Epithelial cell of esophagus (primary cell): ENCODE data around the gene SLC4A5.

ENCODE experiments used
- DNase-seq: peaks from one replicate; pipeline ENCODE4 v3.0.0; 2010; ENCODE audit warnings: low read depth
- H3K4me3 ChIP-seq: 2 replicates; pipeline ENCODE4 v1.5.1; 2011; ENCODE audit warnings: mild to moderate bottlenecking, low read length, control low read depth
- CTCF ChIP-seq: IDR thresholded peaks from 2 replicates; pipeline ENCODE4 v1.5.1; 2011; ENCODE audit warnings: low read depth, mild to moderate bottlenecking, low read length, control low read depth, inconsistent platforms; ENCODE audit not compliant: insufficient read depth; ENCODE audit errors: missing control alignments

Gene SLC4A5

GRCh38 chr2:74368499-74368898, 25.3 kb upstream of the SLC4A5 start:
- no peak overlapping the region for H3K4me3 ChIP-seq
- no peak for DNase-seq
- no peak for TF ChIP-seq CTCF

GRCh38 chr2:74367789-74368188, 24.6 kb upstream of the SLC4A5 start:
- no peak overlapping the region for H3K4me3 ChIP-seq
- no peak for DNase-seq
- TF ChIP-seq CTCF: no peak

- TF ChIP-seq CTCF: no peak
- no peak overlapping the region for H3K4me3 ChIP-seq
- DNase-seq: no peak
Measured at GRCh38 chr2:74366036-74366435, 22.8 kb upstream of the SLC4A5 start.

GRCh38 chr2:74364533-74365505, 21.6 kb upstream of the SLC4A5 start:
- no peak for DNase-seq
- H3K4me3 ChIP-seq: no peak overlapping the region
- no peak for TF ChIP-seq CTCF

GRCh38 chr2:74361327-74361726, 18.1 kb upstream of the SLC4A5 start:
- DNase-seq: no peak
- no peak overlapping the region for H3K4me3 ChIP-seq
- TF ChIP-seq CTCF: no peak

- DNase-seq: no peak
- H3K4me3 ChIP-seq: no peak overlapping the region
- TF ChIP-seq CTCF: no peak
Measured at GRCh38 chr2:74357627-74358026, 14.4 kb upstream of the SLC4A5 start.

GRCh38 chr2:74349889-74350288, 6.7 kb upstream of the SLC4A5 start:
- no peak for TF ChIP-seq CTCF
- no peak overlapping the region for H3K4me3 ChIP-seq

More at GRCh38 chr2:74349889-74350288, 6.7 kb upstream of the SLC4A5 start:
- no peak for DNase-seq
